ENCODE results near the gene CD86.

- no peak for TF ChIP-seq POLR2AphosphoS5 (IDR thresholded peaks at IDR 0.05)
- no peak for TF ChIP-seq CTCF (IDR thresholded peaks at IDR 0.05)
Observed at GRCh38 chr3:122094125-122094524, 39.0 kb downstream of the CD86 start.
